GM21786 (cell line): ENCODE data around the gene CCT7.
"Not testable (repeated sequence)": the region's sequence is repeated elsewhere in the genome, so short reads cannot be mapped to it uniquely, and the experiment has no call there.

Experiments
- ATAC-seq: cut with Tn5 transposase; IDR thresholded peaks from one replicate; pipeline ENCODE4 v1.9.1; 2021; ENCODE audit not compliant: unreplicated experiment

CCT7 gene

DNA sequence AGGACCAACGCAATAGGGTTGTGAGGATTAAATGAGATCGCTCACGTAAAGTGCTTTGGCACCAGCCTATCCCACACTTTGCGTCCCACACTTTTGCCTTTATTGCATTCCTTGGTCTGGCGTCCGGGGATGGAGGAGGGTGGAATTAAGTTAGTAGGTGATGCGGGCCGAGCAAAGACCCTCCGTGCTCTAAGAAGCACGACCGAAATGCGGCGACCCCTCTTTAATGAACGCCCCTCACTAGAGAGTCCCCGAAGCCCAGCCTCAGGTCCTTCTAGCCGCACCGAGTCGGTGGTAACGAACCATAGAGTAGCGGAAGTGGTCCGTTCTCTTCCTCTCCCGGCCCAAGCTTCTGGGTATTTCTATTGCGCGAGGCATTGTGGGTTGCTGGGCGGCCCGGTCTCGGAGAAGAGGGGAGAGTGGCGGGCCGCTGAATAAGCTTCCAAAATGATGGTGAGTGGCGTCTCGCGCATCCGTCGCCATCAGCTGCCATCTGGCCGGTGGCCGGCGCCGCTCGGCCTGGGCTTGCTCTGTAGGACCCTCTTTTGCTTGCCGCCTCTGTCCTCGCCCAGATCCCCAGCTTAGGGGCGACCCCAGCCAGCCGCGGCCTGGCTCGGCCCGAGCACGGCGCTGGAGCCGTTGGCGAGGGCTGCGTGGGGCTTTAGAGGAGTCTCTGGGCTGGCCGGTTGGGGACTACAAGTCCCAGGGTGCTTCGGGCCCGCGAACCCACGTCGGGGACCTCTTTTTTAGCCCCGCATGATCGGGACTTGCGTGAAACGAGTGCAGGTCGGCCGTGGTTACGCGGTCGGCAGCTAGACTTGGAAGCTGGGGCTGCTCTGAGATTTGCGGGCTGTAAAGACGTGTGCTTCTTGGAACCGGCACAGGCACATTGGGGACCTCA, at the start of gene CCT7:
Gene CCT7 (plus strand): TSS at position 377 of the 901 bp plus-strand sequence. CDS start 71 bp downstream, at position 448.
- ATAC-seq, result peak; percentile 55

DNA sequence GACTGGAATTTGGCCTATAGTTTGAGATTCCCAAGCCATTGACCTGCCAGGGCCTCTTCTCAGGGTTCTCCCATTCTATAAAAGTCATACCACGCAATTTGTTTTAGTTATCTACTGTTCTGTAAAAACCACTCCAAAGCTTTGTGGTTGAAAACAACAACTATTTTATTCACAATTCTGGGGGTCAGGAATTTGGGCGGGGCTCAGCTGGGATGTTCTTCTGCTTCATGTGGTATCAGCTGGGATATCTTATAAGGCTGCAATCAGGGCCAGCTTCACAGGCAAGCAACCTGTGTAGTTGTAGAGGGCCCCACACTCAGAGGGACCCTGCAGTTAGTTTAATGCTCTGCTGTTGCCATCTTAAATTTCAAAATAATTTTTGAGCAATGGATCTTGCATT, 48.1 kb upstream of the CCT7 start:
- ATAC-seq, result no peak

DNA sequence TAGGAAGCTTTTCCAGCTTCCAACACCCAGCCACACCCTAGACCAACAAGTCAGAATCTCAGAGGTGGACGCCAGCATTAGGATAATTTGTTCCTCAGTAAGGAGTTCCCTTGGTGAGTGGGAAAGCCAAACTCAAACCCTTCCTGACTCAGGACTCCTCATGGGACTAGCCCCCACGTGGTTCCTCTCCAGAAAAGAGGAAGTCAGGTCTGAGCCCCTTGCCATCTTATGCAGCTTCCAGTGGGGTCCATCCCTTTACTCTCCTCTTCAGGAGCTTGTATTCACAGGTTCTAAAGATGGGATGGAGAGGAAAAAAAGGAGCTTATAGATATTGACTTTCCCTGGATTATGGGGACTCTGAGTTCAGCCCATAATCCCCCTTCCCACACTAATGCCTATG, 46.6 kb upstream of the CCT7 start:
- ATAC-seq, result no peak

DNA sequence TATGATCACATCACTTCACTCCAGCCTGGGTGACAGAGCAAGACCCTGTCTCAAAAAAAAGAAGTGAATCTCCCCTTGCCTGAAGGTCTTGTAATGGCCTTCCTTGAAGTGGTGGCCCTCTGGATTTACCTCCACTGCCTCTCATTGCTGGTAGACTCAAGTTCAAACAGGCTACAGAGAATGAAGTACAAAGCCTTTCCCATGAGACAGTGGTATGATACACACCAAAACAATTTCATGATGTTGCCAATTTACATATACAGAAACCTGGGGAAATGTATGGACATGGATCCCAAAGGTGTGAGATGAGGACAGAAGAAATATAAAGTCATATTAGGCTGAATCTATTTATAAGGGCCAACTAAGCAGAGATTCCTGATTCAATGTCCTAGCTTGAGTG, 36.5 kb upstream of the CCT7 start:
- no peak for ATAC-seq

DNA sequence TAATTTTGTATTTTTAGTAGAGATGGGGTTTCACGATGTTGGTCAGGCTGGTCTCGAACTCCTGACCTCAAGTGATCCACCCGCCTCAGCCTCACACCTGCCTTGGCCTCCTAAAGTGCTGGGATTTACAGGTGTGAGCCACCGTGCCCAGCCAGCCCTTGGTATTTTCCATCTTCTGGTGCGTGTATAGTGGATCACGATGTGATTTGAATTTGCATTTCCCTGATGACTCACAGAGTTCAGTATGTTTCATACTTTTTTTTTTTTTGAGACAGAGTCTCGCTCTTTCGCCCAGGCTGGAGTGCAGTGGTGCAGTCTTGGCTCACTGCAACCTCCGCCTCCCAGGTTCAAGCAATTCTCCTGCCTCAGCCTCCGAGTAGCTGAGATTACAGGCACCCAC, 33.8 kb upstream of the CCT7 start:
- not testable (repeated sequence) for ATAC-seq

DNA sequence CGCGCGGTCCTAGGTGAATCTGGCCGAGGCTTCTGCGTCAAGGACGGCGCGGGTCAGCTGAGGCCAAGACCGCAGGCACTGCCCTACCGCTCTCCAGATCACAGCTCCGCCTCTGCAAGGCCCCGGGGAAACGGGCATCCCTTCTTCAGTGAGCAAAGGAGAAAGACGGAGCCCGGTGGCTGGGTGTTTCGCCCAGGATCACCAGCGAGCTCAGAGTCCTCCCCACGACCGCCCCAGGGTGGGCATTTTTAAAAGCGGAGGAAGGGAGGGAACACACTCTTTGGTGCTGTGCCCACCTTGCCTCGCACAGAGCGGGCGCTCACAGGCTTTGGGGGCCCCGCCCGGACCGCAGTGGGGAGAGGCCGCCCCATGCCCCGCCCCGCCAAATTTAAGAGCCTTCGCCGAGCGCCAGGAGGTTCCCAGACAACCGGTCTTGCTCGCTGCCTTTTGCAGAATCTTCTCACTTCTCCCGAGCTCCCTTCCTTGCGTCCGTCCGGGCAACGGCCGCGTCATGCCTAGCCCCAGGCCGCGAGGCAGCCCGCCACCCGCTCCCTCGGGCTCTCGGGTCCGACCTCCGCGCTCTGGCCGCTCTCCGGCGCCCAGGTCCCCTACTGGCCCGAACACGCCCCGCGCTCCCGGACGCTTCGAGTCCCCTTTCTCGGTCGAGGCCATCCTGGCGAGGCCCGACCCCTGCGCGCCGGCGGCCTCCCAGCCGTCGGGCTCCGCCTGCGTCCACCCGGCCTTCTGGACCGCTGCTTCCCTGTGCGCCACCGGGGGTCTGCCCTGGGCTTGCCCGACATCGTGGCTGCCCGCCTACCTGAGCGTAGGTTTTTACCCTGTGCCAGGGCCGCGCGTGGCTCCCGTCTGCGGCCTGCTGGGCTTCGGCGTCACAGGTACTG, 31.7 kb upstream of the CCT7 start, which contains the start of gene NOTO:
Gene NOTO (plus strand): TSS at position 419 of the 899 bp plus-strand sequence. CDS start 93 bp downstream, at position 512.
- no peak for ATAC-seq

DNA sequence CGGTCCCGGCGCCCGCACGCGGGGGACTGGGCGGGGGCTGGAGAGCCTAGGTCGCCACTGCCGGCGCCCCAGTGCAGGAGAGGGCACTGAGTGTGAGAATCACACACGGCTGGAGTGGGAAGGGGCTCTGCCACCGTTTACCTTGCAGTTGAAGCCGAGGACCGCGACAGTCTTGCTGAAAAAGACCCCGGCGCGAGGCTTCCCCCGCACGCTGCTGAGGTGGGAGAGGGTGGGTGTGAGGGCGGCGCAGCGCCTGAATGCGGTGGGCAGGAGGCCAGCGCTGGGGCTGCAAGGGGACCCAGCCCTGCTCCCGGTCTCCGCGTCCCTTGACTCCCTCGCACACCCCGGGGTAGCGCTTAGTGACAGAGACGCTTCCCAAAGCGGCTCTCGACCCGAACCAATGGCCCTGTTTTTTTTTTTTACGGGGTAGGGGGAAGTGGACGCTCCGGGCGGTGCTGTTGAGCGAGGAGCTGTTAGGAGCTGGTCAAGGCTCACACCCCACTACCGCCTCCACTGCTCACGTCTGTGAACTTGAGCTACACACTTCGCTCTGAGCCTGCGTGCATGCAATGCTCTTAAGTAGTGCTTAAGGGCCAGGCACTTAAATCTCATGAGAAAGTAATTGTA, 30.9 kb upstream of the CCT7 start:
- ATAC-seq, result no peak

DNA sequence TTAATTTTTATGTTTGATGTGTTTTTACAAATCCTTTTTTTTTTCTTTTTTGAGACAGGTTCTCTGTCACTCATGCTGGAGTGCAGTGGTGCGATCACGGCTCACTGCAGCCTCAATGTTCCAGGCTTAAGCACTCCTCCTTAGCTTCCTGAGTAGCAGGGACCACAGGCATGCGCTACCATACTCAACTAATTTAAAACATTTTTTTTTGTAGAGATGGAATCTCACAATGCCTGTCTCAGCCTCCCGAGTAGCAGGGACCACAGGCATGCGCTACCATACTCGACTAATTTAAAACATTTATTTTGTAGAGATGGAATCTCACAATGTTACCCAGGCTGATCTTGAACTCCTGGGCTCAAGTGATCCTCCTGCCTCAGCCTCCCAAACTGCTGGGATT, 28.5 kb upstream of the CCT7 start:
- no peak for ATAC-seq

DNA sequence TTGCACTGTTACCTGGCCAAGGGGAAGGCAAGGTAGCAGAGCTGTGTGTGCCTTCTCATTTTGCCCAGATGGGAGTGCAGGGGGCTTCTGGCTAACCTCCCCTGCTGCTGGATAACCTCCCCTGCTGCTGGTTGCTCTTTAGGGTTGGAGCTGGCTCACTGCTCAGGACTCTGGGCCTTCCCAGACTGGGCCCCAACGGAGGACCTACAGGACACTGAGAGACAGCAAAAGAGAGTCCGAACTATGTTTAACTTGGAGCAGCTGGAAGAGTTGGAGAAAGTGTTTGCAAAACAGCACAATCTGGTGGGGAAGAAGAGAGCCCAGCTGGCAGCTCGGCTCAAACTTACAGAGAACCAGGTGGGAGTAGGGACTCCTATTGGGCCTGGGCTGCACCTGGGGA, 25.9 kb upstream of the CCT7 start:
- no peak for ATAC-seq

DNA sequence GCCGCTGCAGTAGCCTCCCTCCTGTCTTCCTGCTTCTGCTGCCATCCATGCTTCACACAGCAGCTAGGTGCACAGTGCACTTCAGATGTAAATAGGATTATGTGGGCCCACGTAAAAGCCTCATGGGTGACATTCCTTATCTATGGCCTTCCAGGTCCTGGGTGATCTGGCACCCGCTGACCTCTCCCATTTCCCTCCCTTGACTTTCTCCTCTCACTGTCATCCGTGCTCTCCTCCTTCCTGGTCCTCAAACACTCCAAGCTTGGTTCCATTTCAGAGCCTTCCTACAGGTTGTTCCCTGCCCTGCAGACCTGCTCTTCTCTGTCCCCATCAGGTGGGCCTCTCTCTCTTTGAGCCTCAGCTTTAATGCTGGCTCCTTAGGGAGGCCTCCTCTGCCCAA, 24.1 kb upstream of the CCT7 start:
- ATAC-seq, result no peak

DNA sequence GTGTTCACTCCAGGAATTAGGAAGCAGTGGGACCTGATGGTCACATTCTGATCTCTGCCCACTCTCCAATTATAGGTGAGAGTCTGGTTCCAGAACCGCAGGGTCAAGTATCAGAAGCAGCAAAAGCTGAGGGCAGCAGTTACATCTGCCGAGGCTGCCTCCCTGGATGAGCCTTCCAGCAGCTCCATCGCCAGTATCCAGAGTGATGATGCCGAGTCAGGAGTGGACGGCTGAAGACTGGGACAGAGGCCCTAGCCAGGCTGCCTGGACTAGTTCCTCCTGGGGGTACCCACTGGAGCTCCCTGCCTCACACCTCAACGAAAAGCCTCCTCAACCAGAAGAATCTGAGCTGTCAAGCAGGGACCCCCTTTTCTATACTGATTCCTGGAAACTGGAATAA, 23.4 kb upstream of the CCT7 start:
- ATAC-seq, result no peak

DNA sequence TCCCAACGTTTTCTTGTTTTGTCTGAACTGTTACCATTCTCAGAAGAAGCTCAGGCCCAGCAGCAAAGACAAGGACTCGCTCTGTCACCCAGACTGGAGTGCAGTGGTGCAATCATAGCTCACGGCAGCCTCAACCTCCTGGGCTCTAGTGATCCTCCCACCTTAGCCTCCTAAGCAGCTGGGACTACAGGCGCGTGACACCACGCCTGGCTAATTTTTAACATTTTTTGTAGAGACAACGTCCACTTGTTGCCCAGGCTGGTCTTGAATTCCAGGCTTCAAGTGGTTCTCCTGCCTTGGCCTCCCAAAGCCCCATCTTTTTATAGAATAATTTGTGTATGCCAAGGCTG, 22.0 kb upstream of the CCT7 start:
- ATAC-seq, result no peak

DNA sequence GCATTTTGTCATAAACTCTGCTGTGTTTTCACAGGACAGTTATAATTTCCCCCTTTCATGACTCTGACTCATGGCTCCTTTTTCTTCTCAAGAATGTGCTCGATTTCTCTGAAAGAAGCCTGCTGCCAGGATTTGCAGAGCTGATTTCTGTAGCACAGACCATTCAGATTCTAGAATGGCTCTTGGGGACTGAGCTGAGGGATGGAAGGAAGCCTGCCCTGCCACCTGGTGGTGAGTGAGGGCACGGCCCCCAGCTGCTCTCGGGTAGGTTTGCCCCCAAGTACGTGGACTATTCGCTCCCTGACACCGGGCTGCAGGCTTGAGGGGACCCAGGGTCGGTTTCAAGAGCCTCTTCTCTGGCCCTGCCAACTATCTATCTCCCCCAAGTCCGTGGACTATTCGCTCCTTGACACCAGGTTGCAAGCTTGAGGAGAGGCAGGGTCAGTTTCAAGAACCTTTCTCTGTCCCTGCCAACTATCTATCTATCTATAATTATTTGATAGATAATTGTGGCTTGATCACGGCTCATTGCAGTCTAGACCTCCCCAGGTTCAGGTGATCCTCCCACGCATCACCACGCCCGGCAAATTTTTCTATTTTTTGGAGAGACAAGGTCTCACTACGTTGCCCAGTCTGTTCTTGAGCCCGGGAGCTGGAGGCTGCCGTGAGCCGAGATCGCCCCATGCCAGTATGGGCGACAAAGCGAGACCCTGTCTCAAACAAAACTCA, 21.5 kb upstream of the CCT7 start:
- peak; percentile 70 for ATAC-seq

DNA sequence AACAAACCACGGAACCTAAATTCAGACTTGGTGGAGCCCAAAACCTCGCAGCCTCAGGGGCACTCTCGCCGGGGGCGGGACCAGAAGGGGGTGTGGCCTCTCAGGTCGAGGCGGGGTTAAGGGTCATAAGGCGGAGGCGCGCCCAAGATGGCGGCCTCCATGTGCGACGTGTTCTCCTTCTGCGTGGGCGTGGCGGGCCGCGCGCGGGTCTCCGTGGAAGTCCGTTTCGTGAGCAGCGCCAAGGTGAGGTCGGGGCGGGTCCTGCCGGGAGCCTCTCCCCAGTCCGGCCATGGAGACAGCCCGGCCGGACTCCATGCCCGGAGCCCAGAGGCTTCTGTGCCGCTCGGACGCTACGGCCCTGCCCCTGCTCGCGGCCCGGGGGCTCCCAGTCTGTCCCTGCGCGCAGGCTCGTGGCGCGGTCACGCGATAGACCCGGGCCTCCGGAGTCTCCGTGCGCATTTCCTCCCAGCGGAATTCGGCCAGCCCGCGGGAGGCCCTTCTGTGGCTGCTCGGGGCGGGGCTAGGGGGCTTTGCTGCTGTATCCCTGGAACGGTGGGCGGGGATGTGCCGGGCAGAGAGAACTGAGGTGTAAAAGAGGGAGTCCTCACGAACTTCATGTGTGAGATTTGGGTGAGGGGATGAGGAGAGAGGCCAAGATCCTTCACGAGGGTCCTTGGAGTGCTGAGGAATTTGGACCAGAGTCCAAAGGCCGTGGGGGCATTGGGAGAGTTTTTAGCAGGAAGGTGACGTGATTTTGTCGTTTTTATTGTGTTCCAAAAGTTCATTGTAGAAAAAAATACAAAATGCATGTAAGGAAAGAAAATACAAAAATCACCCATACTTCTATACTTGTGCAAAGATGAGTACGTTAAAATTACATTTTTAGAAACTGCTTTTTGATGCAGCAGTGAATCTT, 19.7 kb upstream of the CCT7 start, which contains the start of gene SMYD5:
Gene SMYD5 (plus strand): TSS at position 126 of the 916 bp plus-strand sequence. CDS start 22 bp downstream, at position 148.
- peak; percentile 92 for ATAC-seq

DNA sequence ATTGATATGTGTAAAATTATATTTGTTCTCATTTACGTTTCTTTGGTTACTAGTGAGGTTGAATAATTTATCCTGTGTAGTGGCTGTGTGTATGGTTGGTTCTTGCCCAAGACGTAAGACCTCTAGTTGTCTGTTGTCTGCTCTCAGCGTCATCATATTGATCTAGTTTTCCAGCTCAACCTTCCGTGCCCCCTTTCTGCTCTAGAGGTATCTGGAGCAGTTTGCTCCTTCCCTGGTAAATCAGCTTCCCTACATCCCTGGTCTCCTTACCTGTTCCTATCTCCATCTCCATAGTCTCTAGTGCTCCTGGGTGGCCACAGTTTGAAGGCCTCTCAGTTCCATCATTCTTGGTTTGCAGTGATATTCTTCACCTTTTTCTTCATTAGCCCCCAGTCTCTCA, 18.9 kb upstream of the CCT7 start:
- no peak for ATAC-seq

DNA sequence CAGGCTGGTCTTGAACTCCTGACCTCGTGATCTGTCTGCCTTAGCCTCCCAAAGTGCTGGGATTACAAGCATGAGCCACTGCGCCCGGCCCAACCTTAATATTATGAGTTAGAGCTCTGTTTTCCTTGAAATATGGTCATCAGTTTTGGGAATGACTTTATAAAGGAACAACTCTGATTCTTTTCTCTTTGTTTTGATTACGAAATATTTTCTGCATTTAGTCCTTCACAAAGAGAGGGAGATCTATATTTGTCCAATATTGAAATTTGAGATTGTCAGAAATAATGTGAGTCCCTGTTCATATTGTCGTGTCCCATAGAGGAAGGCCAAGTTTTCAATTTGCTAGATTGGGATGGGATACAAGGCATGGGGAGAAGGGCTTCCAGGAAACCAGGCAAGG, 16.9 kb upstream of the CCT7 start:
- ATAC-seq, result no peak

DNA sequence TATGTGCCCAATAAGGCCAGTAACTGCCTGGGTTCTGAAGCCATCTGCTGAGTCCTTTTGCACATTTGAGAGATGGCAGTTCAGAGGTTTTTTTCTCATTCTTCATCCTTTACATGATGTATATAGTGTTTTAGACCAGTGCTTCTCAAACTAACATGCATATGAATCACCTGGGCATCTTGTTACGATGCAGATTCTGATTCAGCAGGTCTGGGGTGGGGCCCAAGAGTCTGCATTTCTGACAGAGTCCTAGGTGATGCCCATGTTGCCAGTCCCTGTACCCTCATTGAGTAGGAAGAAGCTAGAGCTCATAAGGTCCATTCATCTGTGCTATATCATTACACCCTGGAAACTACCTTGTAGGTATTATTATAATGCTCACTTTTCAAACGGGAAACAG, 16.3 kb upstream of the CCT7 start:
- no peak for ATAC-seq

DNA sequence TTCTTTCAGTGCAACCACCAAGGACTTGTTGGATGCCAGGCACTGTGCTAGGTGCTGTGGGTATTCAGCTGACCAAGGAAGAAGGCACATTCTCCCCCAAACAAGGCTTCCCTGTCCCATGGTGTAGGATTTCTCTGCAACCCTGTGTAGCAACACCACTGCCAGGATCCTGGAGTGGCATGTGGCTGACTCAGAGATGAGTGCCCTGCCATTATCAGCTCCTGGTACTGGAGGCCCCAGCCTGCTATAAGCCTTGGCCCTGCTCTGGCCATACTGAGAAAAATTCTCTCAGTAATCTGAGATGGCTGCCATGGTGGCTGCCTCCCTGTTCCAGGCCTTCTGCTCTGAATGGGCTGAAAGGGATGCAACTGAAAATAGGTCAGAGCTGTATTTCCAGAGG, 15.8 kb upstream of the CCT7 start:
- ATAC-seq, result no peak

DNA sequence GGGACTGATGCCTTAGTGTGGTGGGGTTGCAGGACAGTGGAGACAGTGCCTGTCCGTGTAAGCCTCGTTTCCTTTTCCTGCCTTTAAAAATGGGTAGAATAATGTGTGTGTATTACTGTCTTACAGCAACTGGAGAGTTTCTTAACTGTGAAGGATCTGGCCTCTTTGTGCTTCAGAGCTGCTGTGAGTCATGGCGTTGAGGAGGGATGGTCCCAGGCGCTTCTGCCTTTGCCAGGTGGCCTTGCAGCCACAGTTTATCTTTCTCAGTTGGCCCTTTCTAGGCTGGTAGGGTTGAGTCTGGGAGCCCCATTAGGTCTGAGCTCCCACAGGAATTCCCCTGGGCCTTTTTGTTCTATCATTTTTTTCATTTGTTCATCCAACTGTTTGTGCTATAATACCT, 10.3 kb upstream of the CCT7 start:
- no peak for ATAC-seq
